HFFc6 (cell line): ENCODE data around the gene SLC6A17. TPM values are rescaled to one million over a fixed set of nuclear protein-coding genes. Genes with fewer than 3 reads are reported as not detected.

Experiments used
- DNase-seq: peaks from one replicate; pipeline ENCODE4 v3.0.0-alpha.2; 2018
- H3K27ac Mint-ChIP-seq: 2 replicates; pipeline ENCODE4 v1.8.0; 2020; ENCODE audit warnings: mild to moderate bottlenecking, mixed read lengths
- H3K27me3 Mint-ChIP-seq: 2 replicates; pipeline ENCODE4 v1.8.0; 2021; ENCODE audit warnings: mild to moderate bottlenecking, moderate library complexity, mixed read lengths; ENCODE audit not compliant: insufficient read depth
- H3K36me3 Mint-ChIP-seq: 2 replicates; pipeline ENCODE4 v1.8.0; 2021; ENCODE audit warnings: low read depth, mixed read lengths
- H3K4me1 Mint-ChIP-seq: 2 replicates; pipeline ENCODE4 v1.8.0; 2020; ENCODE audit warnings: low read depth, mixed read lengths
- H3K4me3 Mint-ChIP-seq: 2 replicates; pipeline ENCODE4 v1.8.0; 2020; ENCODE audit warnings: mild to moderate bottlenecking, moderate library complexity, mixed read lengths
- H3K9me3 Mint-ChIP-seq: 2 replicates; pipeline ENCODE4 v1.8.0; 2020; ENCODE audit warnings: mild to moderate bottlenecking, mixed read lengths
- total RNA-seq, 6 experiments: library from RNA; stranded (reverse); fragmentation: NEBNext Ultra II Directional; extraction: Animal tissue kit (Norgen Biotek cat#: 25700); gene quantifications; 2 replicates in 1 of 6; 3 replicates in 5 of 6; pipeline ENCODE4 v1.2.3, GENCODE V29; 2021
- TF ChIP-seq, protein P1 (sequence below): fragments of 200-600 bp; sonication (generic); IDR thresholded peaks from 2 replicates; pipeline ENCODE4 v1.5.0; 2021; ENCODE audit warnings: antibody characterized with exemption, mild to moderate bottlenecking

The SLC6A17 gene
- total RNA-seq, 6 experiments from 2014 or later = 1.7 to 5.3 (median 2.0) TPM

DNA sequence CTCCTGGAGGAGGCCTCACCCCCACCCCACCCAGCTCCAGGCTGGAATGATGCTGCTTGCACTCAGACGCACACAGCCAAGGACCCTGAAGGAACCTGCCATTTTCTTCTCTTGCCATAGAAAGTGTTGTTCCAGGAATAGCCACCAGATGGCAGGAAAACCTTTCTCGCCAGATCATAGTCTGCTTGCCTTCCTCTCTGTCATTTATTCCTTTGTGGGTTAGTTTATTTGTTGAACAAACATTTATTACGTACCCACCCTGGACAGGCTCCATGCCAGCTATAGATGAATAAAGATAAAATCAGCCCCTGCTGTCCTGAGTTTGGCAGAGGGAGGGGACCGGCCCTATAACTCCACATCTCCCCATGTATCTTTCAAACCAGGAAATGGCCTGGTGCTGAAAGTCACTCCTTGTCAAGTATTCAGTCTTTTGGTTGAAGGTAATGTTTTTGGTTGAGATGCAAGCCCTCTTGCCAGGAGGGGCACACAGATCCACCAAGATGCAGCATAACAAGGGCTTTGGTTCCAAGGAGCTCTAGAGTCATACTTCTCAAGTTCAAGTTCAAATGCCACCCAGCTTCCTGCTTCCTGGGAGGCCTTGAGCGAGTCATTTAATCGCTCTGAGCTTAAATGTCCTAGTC is 52.8 kb downstream of the SLC6A17 start:
- Mint-ChIP-seq H3K4me3 (no peak overlapping the region), H3K9me3 (no peaks in the 10 kb centered on the region), H3K27ac (peak overlapping the region; percentile 56; the same call in 1 of the 2 replicates), H3K36me3 (no peaks in the 10 kb centered on the region), H3K27me3 (peaks cover 10% of the 10 kb centered on the region), H3K4me1 (peaks cover 23% of the 10 kb centered on the region)
- TF ChIP-seq, protein P1, sequence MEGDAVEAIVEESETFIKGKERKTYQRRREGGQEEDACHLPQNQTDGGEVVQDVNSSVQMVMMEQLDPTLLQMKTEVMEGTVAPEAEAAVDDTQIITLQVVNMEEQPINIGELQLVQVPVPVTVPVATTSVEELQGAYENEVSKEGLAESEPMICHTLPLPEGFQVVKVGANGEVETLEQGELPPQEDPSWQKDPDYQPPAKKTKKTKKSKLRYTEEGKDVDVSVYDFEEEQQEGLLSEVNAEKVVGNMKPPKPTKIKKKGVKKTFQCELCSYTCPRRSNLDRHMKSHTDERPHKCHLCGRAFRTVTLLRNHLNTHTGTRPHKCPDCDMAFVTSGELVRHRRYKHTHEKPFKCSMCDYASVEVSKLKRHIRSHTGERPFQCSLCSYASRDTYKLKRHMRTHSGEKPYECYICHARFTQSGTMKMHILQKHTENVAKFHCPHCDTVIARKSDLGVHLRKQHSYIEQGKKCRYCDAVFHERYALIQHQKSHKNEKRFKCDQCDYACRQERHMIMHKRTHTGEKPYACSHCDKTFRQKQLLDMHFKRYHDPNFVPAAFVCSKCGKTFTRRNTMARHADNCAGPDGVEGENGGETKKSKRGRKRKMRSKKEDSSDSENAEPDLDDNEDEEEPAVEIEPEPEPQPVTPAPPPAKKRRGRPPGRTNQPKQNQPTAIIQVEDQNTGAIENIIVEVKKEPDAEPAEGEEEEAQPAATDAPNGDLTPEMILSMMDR = peak; percentile 97
- peak; percentile 68 for DNase-seq

DNA sequence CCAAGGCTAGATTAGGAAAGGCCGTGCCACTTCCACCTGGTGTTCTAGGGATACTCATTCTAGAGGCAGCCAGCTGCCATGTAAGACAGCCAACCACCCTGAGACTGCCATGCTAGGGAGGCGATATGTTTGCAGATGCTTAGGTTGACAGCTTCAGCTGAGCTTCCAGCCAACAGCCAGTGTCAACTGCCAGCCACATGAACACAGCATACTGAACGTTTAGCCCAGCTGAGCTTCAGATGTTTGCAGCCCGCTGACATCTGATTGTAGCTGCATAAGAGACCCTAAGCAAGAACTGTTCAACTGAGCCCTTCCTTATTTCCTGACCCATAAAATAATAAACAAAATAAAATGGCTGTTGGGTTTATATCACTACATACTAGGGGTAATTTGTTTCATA is 54.9 kb downstream of the SLC6A17 start:
- no peak overlapping the region for H3K27ac Mint-ChIP-seq
- peaks cover 31% of the 10 kb centered on the region for H3K4me1 Mint-ChIP-seq
- TF ChIP-seq, protein P1 = no peak
- no peak overlapping the region for H3K4me3 Mint-ChIP-seq
- no peak for DNase-seq
- H3K27me3 Mint-ChIP-seq = peaks cover 6% of the 10 kb centered on the region
- no peaks in the 10 kb centered on the region for H3K9me3 Mint-ChIP-seq
- H3K36me3 Mint-ChIP-seq = no peaks in the 10 kb centered on the region

DNA sequence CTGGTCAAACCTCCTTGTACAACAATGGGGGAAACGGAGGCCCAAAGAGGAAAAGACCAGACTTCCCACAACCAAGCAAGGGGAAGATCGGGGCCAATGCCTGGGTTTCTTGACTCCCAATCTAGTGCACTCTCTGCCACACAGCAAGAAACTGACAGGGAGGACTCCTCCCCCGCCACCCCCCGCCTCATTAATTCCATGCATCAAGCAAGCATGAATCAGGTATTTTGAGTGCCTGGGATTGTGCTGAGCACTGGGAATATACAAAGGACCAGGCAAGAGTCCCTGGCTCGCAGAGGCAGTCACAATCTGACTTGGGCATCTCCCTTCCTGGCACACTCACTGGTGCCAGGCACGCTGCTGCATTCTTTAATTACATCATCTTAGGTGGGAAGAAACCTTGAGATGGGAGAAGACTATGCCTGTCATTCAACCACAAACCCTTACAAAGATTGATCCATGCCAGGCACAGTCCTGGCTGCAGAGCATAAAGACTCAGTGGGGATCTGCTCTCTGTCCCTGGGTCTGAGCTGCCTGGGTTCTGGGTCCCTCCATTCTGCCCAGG is 55.4 kb downstream of the SLC6A17 start:
- Mint-ChIP-seq H3K4me3 (no peak overlapping the region), H3K4me1 (peaks cover 29% of the 10 kb centered on the region), H3K27ac (no peak overlapping the region), H3K36me3 (no peaks in the 10 kb centered on the region), H3K27me3 (peaks cover 5% of the 10 kb centered on the region), H3K9me3 (no peaks in the 10 kb centered on the region)
- no peak for DNase-seq
- TF ChIP-seq, protein P1 = no peak

DNA sequence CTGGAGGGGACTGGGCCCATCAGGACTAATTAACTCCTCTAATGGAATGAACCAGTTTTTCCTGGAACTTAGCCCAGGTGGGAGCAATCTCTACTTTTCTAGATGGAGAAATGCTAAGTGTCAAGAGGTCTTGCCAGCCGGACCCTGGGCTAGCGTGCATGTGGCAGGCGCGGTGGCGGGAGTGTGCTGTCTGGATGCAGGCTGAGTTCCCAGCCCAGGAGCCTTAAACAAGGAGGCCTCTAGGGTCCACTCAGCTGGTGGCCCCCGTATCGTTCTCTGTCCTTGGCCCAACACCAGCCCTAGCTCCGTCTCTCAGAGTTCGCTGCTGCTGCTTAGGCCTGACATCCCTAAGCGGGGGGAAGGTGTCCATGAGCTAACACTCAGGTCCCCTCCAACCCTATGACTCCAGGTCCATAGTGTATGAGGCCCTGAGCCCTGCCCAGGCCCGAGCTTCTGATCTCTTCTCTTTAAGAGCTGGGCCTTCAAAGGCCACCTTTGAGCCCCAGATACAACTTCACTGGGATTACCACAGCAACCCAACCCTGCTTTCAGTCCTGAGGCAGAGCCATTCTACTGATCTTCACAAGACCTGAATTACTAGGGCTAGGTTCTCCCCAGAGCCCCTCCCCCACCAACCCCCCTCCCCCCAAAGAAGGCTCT is 56.1 kb downstream of the SLC6A17 start:
- no peaks in the 10 kb centered on the region for H3K36me3 Mint-ChIP-seq
- no peak overlapping the region for H3K4me3 Mint-ChIP-seq
- peaks cover 24% of the 10 kb centered on the region for H3K4me1 Mint-ChIP-seq
- TF ChIP-seq, protein P1 = no peak
- H3K9me3 Mint-ChIP-seq = no peaks in the 10 kb centered on the region
- DNase-seq = no peak
- peaks cover 5% of the 10 kb centered on the region for H3K27me3 Mint-ChIP-seq
- no peak overlapping the region for H3K27ac Mint-ChIP-seq

DNA sequence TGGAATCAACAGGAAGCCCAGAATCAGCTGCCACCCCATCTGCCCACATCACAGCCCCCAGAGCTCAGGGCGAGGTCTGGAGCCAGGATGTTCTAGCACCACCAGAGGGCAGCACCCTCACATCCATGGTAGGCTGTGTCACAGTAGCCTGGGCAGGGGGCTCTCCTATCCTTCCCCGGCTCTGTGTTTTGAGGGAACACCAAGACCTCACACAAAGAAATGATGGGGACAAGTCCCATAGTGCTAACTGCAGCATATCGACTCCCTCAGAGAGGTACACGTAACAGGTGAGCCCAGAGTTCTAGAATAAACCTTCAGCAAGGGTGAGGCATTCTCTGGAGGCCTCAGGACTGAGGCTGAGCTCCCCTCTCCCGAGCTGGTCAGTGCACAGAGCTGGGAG is 57.5 kb downstream of the SLC6A17 start:
- Mint-ChIP-seq H3K27me3 (peaks cover 3% of the 10 kb centered on the region), H3K9me3 (no peaks in the 10 kb centered on the region), H3K4me3 (no peak overlapping the region), H3K27ac (no peak overlapping the region), H3K4me1 (peaks cover 33% of the 10 kb centered on the region), H3K36me3 (no peaks in the 10 kb centered on the region)
- TF ChIP-seq, protein P1 = peak; percentile 97
- DNase-seq = no peak
